GM21825 (cell line): ENCODE results near the gene RGS1.

ENCODE experiments used
- ATAC-seq: cut with Tn5 transposase; IDR thresholded peaks from one replicate; pipeline ENCODE4 v1.9.1; 2021; ENCODE audit warnings: mild to moderate bottlenecking, moderate library complexity; ENCODE audit not compliant: unreplicated experiment

Gene RGS1

DNA sequence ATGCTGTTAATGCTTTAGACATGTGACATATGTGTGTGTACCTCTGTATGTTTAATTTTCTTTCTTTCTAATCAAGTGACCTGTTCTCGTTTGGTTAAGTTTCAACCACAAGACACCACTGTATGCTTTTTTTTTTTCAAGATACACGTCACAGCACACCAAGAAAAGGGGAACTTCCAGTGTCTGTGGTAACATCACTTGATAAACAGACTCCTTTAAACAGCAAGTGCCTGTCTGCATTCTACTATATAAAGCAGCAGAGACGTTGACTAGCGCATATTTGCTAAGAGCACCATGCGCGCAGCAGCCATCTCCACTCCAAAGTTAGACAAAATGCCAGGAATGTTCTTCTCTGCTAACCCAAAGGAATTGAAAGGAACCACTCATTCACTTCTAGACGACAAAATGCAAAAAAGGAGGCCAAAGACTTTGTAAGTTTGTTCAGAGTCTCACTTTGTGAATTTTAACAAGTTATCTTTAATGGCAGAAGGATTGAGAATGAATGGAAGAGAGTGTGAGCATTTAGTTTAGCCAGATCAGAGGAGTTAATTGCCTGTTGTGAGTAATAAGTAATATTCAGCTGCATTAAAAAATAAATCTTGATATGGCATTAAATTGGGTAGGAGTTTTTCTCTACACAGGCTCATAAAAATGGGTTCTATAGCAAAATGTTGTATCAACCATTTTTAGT lies at the start of gene RGS1:
Gene RGS1 (plus strand): TSS at position 275 of the 691 bp plus-strand sequence. CDS start 20 bp downstream, at position 295.
- ATAC-seq, result peak; percentile 75

DNA sequence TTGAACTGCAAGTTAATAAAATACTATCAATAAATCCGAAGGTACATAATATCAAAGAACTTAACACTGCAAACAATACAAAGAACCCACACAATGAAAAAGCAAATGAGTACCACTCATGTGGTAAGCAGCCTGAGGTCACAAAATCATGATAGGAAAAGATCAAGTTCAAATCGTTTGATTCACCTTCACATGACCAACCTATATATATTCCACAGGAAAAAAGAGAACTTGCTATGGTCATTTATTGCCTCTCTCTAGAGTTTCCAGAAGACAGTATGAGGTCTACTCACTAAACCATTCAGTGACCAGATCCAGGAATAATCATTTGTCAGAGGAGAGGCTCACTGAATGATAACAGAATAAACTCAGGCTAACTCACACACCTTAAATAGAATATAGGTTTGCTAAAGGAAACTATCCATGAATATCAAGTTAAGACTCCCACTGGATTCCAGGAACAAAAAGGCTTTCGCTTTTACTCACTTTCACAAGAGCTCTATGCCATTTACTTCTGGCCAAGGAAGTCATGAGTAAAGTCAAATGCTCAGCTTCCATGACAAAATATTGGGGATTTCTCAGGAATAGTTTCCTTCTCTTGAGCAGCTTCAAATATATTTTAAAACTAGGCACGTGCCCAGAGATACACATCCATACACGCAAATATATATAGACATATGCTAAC lies 48.3 kb upstream of the RGS1 start:
- ATAC-seq, result no peak

DNA sequence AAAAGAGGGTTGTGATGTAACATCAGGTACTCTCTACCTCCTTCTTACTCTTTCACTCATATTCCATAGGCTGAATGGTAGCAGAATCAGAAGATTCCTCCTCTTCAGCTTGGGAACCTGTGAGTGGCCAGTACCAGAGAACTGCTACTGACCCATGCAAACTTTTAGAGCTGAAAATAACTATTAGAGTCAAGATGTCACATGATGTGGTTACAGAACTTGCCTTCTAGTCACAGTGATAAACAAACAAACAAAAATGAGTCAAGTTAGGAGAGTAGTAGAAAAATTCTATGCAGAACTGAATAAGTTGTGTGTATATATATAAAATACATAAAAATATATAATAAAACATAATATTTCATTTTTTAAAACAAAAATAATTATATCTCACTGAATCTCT lies 47.6 kb upstream of the RGS1 start:
- ATAC-seq, result peak; percentile 38

DNA sequence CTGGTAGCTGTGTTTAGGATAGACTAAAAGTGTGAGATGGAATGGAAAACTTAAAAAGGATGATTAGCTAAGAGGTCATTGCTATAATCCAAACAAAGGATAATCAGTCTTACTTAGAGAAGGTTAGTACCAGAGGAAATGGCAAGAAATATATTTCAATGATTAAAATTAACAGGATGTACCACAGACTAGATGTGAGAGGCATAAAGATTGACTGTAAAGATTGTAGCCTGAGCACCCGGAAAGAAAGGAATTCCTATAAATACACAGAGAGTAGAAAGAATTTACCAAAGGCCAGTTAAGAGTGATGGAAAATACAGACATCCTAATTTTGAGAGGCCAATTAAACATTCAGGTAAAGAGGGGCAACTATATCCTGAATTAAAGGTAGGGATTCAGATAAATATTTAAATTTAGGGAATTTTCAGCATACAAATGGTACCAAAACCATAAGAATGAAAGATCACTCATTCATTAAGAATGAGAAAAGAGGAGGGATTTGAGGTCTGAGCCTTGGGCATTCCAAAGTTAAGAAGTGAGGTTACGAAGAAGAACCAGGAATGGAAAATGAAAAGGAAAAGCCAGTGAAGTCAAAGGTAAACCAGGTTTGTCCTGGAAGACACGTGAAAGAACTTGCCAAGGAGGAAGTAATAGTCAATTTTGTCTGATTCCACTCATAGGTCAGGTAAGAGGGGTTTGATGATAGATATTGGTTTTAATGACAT lies 46.4 kb upstream of the RGS1 start:
- ATAC-seq, result no peak

GRCh38 chr1:192529811-192530210 lies 45.8 kb upstream of the RGS1 start:
- no peak for ATAC-seq

GRCh38 chr1:192530254-192530653 lies 45.3 kb upstream of the RGS1 start:
- ATAC-seq, result peak; percentile 90

- peak; percentile 58 for ATAC-seq
These were observed 44.4 kb upstream of the RGS1 start for GRCh38 chr1:192531037-192531703.

DNA sequence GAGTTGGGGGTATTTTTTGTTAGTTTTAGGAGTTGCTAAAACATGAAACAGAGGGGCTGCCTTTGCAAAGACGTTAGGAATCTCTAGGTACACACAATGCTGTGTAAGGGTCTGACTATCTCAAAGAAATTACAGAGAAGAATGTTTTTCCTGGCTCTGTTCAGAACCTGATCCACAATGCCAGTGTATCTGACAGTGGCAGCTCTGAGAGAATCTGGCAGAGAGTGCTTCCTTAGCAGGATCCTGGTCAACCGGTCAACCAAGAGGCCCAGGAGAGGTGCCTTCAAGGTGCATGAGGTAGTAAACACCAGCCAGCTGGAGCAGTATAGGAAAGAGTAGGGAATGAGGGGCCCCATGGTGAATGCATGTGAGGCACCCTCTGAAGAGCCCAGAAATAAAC lies 40.9 kb upstream of the RGS1 start:
- no peak for ATAC-seq

DNA sequence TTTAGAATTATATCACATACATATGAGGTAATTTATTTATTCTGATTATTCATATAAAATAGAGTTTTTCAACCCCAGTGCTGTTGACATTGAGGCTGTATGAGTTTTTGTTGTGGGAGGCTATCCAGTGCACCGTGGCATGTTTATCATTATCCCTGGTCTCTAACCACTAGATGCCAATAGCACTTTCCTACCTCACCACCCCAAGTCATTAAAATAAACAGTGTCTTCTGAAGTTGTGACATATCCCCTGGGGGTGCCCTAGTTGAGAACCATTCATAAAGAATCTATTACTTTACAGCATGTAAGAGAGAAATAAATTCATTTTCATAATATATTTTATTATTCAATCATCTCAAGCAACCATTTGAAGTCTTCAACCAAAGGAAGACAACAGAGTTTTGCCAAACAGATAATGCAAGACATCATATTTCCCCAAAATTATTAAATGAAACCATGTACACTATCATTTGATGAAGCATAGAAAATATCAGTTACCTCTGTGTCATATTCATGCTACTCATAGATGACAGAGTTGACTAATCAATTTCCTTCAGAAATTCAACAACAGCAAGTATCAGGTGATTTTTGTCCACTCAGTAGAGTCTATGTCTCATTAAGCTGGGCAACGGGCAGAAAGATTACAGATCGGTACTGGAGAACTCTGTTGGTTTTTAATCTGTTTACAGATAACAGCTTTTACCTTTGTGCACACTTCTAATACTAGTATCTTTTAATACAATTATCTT lies 39.5 kb upstream of the RGS1 start:
- no peak for ATAC-seq

DNA sequence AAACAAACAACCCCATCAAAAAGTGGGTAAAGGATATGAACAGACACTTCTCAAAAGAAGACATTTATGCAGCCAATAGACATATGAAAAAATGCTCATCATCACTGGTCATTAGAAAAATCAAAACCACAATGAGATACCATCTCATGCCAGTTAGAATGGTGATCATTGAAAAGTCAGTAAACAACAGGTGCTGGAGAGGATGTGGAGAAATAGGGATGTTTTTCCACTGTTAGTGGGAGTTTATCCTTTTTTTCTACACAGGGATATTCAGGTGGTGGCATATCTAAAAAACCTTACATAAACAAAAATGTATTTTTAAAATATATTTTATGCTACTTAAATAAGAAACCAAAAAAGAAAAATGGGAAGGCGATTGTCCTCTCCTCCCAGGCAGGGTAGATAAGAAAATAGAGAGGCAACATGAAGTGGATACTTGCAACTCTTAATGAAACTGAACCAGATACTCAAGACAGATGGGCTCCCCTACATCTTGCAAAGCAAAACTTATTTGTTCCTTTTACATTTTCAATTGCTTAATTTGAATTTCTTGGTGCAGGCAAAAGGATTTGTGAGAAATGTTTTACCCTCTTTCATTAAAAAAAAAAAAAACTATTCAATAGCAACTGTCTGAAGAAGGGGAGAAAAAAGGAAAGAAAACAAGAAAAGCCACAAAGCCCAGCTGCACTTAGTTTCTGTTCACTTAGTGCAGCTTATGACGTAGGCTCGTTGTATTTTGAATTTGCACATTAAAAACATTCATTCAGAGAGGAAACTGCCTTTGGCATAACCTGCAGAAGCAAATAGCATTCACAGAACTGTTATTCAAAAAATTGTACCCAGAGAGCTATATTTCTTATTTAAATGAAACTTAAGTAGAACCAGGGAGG lies 36.9 kb upstream of the RGS1 start:
- peak; percentile 80 for ATAC-seq

- ATAC-seq, result no peak
These were observed 36.1 kb upstream of the RGS1 start for GRCh38 chr1:192539297-192540092.

DNA sequence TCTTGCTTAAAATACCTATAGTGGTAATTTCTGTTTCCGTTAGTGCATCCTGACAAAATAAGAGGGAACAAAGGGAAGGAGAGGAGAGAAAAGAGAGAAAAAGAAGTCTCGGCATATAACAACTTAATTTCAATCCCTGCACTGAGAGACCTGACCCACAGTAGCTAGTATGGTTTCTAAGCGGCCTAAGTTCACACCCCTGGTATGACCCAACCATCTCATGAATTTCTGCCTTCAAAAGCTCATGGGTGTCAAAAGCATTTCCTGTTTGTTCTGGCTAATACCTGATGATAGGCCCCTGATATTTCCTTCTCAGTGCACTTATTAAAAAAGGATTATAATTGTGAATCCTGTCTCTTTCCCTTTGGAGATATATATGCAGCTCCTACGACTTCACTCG lies 32.1 kb upstream of the RGS1 start:
- ATAC-seq, result no peak

DNA sequence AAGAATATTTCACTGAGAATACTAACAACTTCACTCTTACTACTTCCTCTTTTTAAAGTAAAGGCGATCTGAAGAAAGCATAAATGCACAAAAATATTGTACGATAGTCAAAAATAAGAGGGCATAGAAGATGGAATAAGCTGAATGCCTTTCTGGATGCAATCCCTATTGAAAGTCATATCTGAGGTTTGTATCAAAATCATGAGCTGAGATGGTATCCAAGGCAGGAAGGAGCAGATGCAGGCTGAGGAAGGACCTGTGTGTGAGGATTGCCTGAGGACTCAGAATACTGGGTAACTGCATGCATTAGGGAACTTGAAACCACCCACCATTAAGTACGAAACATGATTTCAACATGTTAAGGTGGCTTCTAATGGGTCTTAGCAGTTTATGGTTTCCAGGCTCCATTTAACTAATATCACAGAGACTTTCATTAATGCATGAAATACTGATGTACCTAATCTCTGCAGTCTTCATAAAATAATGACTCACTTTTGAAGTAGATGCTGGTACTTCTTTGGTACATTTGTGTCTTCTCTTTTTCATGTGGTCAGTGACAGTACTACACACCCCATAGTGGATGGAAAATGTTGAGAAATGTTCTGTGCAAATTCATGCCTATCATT lies 29.6 kb upstream of the RGS1 start:
- ATAC-seq, result peak; percentile 48

DNA sequence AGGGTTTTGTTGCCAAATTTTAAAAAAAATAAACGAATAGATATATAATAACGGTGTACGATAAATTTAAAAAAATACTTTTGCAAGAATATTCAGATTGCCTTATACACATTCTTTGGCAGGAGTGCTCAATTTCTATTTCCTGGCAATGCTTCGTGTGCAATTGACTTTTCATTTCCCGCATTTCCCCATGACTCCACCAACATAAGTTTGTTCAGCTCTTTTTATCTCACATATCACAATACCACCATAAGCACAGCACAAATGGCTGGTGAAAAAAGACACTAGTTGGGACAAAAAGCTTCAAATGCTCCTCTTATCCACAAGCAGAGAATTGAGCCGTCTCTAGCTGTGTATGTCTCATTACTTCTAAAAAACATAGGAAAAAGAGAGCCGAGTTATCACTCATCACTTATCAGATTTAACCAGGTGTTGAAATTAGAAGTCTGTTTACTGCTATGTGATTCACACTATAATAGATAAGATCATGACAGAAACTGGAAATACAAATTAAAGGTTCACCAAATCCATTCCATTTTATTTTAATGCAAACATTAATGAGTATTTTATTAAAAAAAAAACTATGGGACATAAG lies 28.9 kb upstream of the RGS1 start:
- ATAC-seq, result no peak

DNA sequence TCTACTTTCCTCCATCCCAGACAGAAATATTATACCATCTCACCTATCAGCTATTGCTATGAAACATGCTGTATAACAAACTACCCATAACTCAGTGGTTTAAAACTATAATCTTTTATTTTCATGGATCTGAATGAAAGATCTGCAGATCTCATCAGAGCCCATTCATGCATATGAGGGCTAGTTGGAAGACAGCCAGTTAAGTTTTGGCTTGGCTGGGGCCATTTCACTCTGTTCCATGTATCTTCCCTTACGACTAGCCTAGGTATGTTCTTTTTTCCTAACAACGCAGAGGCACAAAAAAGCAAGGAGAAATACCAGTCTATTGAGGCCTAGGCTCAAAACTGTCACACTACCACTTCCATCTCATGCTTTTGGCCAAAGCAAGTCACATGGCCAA lies 28.1 kb upstream of the RGS1 start:
- ATAC-seq, result no peak

- ATAC-seq, result no peak
These were observed 25.6 kb upstream of the RGS1 start for GRCh38 chr1:192549937-192550336.

DNA sequence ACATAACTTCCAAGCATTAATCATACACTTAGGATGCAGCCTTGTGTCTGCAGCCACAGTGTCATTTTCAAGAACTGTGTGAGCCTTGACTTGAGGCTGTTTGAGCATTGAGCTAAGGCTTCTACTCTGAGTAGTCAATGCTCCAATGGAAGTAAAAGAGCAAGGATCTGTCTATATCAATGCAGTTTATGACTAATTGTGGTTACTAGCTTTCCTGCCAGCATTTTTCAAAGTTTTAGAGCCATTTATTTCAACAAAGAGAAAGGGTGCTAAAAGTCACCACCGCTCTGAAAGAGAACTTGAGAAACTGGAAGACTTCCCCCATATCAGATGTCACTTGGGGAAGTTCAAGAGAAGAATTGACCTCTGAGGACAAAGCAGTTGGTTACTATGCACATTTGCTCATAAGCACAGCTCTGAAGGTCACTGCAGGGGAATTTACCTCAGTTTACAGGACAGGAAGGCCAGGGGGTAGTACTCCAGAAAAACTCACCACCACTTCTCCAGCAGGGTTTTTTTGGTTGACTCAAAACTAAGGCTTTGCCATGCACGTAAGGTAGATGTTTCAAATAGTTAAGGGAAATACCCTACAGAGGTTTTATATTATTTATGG lies 24.5 kb upstream of the RGS1 start:
- peak; percentile 63 for ATAC-seq

- peak; percentile 28 for ATAC-seq
These were observed 22.8 kb upstream of the RGS1 start for GRCh38 chr1:192552760-192553191.
